Measurements from ENCODE around the gene SPCS2. TPM values are rescaled to one million over a fixed set of nuclear protein-coding genes. Genes with fewer than 3 reads are reported as not detected.

The SPCS2 gene
- polyA plus RNA-seq (2013), result 182 and 188 TPM in 2 replicates

GRCh38 chr11:74948898-74949752 lies at the start of gene SPCS2, which contains the start of gene XRRA1:
SPCS2 (plus strand) TSS chr11:74949266; CDS start chr11:74949286, 20 bp downstream.
XRRA1 (minus strand) TSS chr11:74949091; CDS start chr11:74940878, 8,213 bp downstream.
- Histone ChIP-seq H4K91ac (ENCODE audit: low read depth, low read length) (peak within 1 kb of the TSS; percentile 92), H3K9ac (ENCODE audit: low read length) (peak within 1 kb of the TSS; percentile 87), H3K79me1 (ENCODE audit: low read length) (peaks cover 10% of the 10 kb centered on the region), H3K23ac (ENCODE audit: low read length) (no peak within 1 kb of the TSS), H3K36me3 (ENCODE audit: control insufficient read depth in 1 of 2, insufficient read depth in 2 of 2, low read length in 2 of 2) (peaks cover 0 to under 1% of the 10 kb centered on the region in 2 experiments), H3K9me3 (ENCODE audit: insufficient read depth, low read depth, low read length) (no peaks in the 10 kb centered on the region), H3K4me1 (ENCODE audit: control insufficient read depth in 1 of 2, insufficient read depth in 2 of 2, low read length in 2 of 2) (peaks cover 0 to 7% of the 10 kb centered on the region in 2 experiments), H3K4me3 (ENCODE audit: low read depth, low read length) (peak within 1 kb of the TSS; percentile 85), H3K27me3 (ENCODE audit: insufficient read depth, low read length) (no peaks in the 10 kb centered on the region), H3K4ac (ENCODE audit: low read depth, low read length) (peak within 1 kb of the TSS; percentile 90), H2BK120ac (ENCODE audit: insufficient read depth, low read length, poor library complexity) (peak within 1 kb of the TSS; percentile 21), H3K18ac (ENCODE audit: low read length) (peak within 1 kb of the TSS; percentile 81), H2AK5ac (ENCODE audit: low read length) (peak within 1 kb of the TSS; percentile 8), H3K14ac (ENCODE audit: low read length) (peak within 1 kb of the TSS; percentile 97), H3K79me2 (ENCODE audit: control insufficient read depth, insufficient read depth, low read length, poor library complexity) (peaks cover 15% of the 10 kb centered on the region), H2BK12ac (ENCODE audit: low read length) (no peak within 1 kb of the TSS), H2AFZ (ENCODE audit: insufficient read depth, low read length, poor library complexity) (peak within 1 kb of the TSS; percentile 94), H2BK5ac (ENCODE audit: low read depth, low read length, poor library complexity) (peak within 1 kb of the TSS; percentile 42), H4K8ac (ENCODE audit: low read depth, low read length) (peak within 1 kb of the TSS; percentile 93), H3K27ac (ENCODE audit: low read depth, low read length) (peak within 1 kb of the TSS; percentile 38), H4K12ac (ENCODE audit: low read depth, low read length) (peak within 1 kb of the TSS; percentile 90), H3K4me2 (ENCODE audit: low read length) (peak within 1 kb of the TSS; percentile 97)
- peak; percentile 99 to 100 for DNase-seq
- no CpG with 5 or more reads among the region's 67 CpGs for WGBS (ENCODE audit: extremely low coverage, insufficient coverage, insufficient read length)

GRCh38 chr11:74902342-74902741 lies 46.7 kb upstream of the SPCS2 start:
- no peaks in the 10 kb centered on the region for H3K27me3 ChIP-seq (ENCODE audit: insufficient read depth, low read length)
- H3K18ac ChIP-seq (ENCODE audit: low read length), result no peak overlapping the region
- no peak for DNase-seq
- H2BK5ac ChIP-seq (ENCODE audit: low read depth, low read length, poor library complexity), result no peak overlapping the region
- H3K79me2 ChIP-seq (ENCODE audit: control insufficient read depth, insufficient read depth, low read length, poor library complexity), result no peaks in the 10 kb centered on the region
- peaks cover 0 to 1% of the 10 kb centered on the region in 2 experiments for H3K36me3 ChIP-seq (ENCODE audit: control insufficient read depth in 1 of 2, insufficient read depth in 2 of 2, low read length in 2 of 2)
- H3K9me3 ChIP-seq (ENCODE audit: insufficient read depth, low read depth, low read length), result no peaks in the 10 kb centered on the region
- H2AFZ ChIP-seq (ENCODE audit: insufficient read depth, low read length, poor library complexity), result no peak overlapping the region
- H3K4me2 ChIP-seq (ENCODE audit: low read length), result no peak overlapping the region
- H3K9ac ChIP-seq (ENCODE audit: low read length), result no peak overlapping the region
- no peak overlapping the region for H4K91ac ChIP-seq (ENCODE audit: low read depth, low read length)
- H3K23ac ChIP-seq (ENCODE audit: low read length), result no peak overlapping the region
- H3K79me1 ChIP-seq (ENCODE audit: low read length), result no peaks in the 10 kb centered on the region
- H3K14ac ChIP-seq (ENCODE audit: low read length), result no peak overlapping the region
- no peak overlapping the region for H2AK5ac ChIP-seq (ENCODE audit: low read length)
- no peak overlapping the region for H3K4ac ChIP-seq (ENCODE audit: low read depth, low read length)
- no peaks in the 10 kb centered on the region for H3K4me1 ChIP-seq (ENCODE audit: control insufficient read depth in 1 of 2, insufficient read depth in 2 of 2, low read length in 2 of 2)
- no peak overlapping the region for H3K27ac ChIP-seq (ENCODE audit: low read depth, low read length)
- H2BK12ac ChIP-seq (ENCODE audit: low read length), result no peak overlapping the region
- no peak overlapping the region for H4K8ac ChIP-seq (ENCODE audit: low read depth, low read length)
- H3K4me3 ChIP-seq (ENCODE audit: low read depth, low read length), result no peak overlapping the region
- no peak overlapping the region for H4K12ac ChIP-seq (ENCODE audit: low read depth, low read length)
- WGBS (ENCODE audit: extremely low coverage, insufficient coverage, insufficient read length), result no CpG with 5 or more reads among the region's 4 CpGs
- H2BK120ac ChIP-seq (ENCODE audit: insufficient read depth, low read length, poor library complexity), result no peak overlapping the region

GRCh38 chr11:74905326-74905725 lies 43.7 kb upstream of the SPCS2 start:
- Histone ChIP-seq H3K9ac (ENCODE audit: low read length) (no peak overlapping the region), H2BK120ac (ENCODE audit: insufficient read depth, low read length, poor library complexity) (no peak overlapping the region), H3K79me2 (ENCODE audit: control insufficient read depth, insufficient read depth, low read length, poor library complexity) (no peaks in the 10 kb centered on the region), H3K23ac (ENCODE audit: low read length) (no peak overlapping the region), H3K36me3 (ENCODE audit: control insufficient read depth in 1 of 2, insufficient read depth in 2 of 2, low read length in 2 of 2) (no peaks in the 10 kb centered on the region), H3K4me2 (ENCODE audit: low read length) (no peak overlapping the region), H2AK5ac (ENCODE audit: low read length) (no peak overlapping the region), H2AFZ (ENCODE audit: insufficient read depth, low read length, poor library complexity) (no peak overlapping the region), H3K27ac (ENCODE audit: low read depth, low read length) (no peak overlapping the region), H4K12ac (ENCODE audit: low read depth, low read length) (no peak overlapping the region), H3K27me3 (ENCODE audit: insufficient read depth, low read length) (no peaks in the 10 kb centered on the region), H3K18ac (ENCODE audit: low read length) (no peak overlapping the region), H4K8ac (ENCODE audit: low read depth, low read length) (no peak overlapping the region), H4K91ac (ENCODE audit: low read depth, low read length) (no peak overlapping the region), H3K4me3 (ENCODE audit: low read depth, low read length) (no peak overlapping the region), H2BK5ac (ENCODE audit: low read depth, low read length, poor library complexity) (no peak overlapping the region), H2BK12ac (ENCODE audit: low read length) (no peak overlapping the region), H3K4me1 (ENCODE audit: control insufficient read depth in 1 of 2, insufficient read depth in 2 of 2, low read length in 2 of 2) (no peaks in the 10 kb centered on the region), H3K14ac (ENCODE audit: low read length) (no peak overlapping the region), H3K4ac (ENCODE audit: low read depth, low read length) (no peak overlapping the region), H3K79me1 (ENCODE audit: low read length) (no peaks in the 10 kb centered on the region), H3K9me3 (ENCODE audit: insufficient read depth, low read depth, low read length) (no peaks in the 10 kb centered on the region)
- WGBS (ENCODE audit: extremely low coverage, insufficient coverage, insufficient read length), result no CpG with 5 or more reads among the region's 3 CpGs
- DNase-seq, result no peak

- no CpG with 5 or more reads among the region's 4 CpGs for WGBS (ENCODE audit: extremely low coverage, insufficient coverage, insufficient read length)
- Histone ChIP-seq H2BK120ac (ENCODE audit: insufficient read depth, low read length, poor library complexity) (no peak overlapping the region), H4K12ac (ENCODE audit: low read depth, low read length) (no peak overlapping the region), H2AK5ac (ENCODE audit: low read length) (no peak overlapping the region), H3K79me1 (ENCODE audit: low read length) (no peaks in the 10 kb centered on the region), H3K27ac (ENCODE audit: low read depth, low read length) (no peak overlapping the region), H2AFZ (ENCODE audit: insufficient read depth, low read length, poor library complexity) (no peak overlapping the region), H4K8ac (ENCODE audit: low read depth, low read length) (no peak overlapping the region), H3K23ac (ENCODE audit: low read length) (no peak overlapping the region), H3K14ac (ENCODE audit: low read length) (no peak overlapping the region), H3K4me1 (ENCODE audit: control insufficient read depth in 1 of 2, insufficient read depth in 2 of 2, low read length in 2 of 2) (no peaks in the 10 kb centered on the region), H3K18ac (ENCODE audit: low read length) (no peak overlapping the region), H3K9ac (ENCODE audit: low read length) (no peak overlapping the region), H3K36me3 (ENCODE audit: control insufficient read depth in 1 of 2, insufficient read depth in 2 of 2, low read length in 2 of 2) (no peaks in the 10 kb centered on the region), H4K91ac (ENCODE audit: low read depth, low read length) (no peak overlapping the region), H3K27me3 (ENCODE audit: insufficient read depth, low read length) (no peaks in the 10 kb centered on the region), H3K79me2 (ENCODE audit: control insufficient read depth, insufficient read depth, low read length, poor library complexity) (no peaks in the 10 kb centered on the region), H2BK5ac (ENCODE audit: low read depth, low read length, poor library complexity) (no peak overlapping the region), H3K4ac (ENCODE audit: low read depth, low read length) (no peak overlapping the region), H3K4me3 (ENCODE audit: low read depth, low read length) (no peak overlapping the region), H3K4me2 (ENCODE audit: low read length) (no peak overlapping the region), H3K9me3 (ENCODE audit: insufficient read depth, low read depth, low read length) (no peaks in the 10 kb centered on the region), H2BK12ac (ENCODE audit: low read length) (no peak overlapping the region)
- no peak for DNase-seq
Measured at GRCh38 chr11:74909385-74909784, 39.7 kb upstream of the SPCS2 start.
